ENCODE measurements around the gene RMP24.

Gene RMP24

DNA sequence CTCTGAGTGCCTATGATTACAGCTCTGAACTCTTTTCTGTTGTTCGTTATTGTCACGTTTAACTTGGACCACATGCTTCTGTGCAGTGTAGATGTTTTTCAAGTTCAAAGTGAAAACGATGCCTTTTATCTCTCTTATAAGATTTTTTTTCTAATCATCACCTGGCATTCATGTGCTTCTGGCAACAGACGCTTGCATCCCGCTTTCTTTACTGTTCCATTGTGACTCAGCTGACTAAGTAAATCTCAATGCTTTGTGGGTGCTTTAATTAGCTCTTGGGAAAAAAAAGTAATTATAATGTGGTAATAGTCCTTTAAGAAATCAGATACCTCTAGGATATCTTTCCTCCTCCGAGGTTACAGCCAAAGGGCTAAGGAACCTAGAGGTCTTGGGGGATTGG lies 31.2 kb upstream of the RMP24 start:
- peaks cover 17 to 60% (median 52%) of the 10 kb centered on the region in 3 experiments for H3K36me3 Mint-ChIP-seq (ENCODE audit: insufficient read depth in 1 of 3, low read depth in 3 of 3)
- H3K27me3 Mint-ChIP-seq (ENCODE audit: low read depth) = no peaks in the 10 kb centered on the region
- H3K9me3 ChIP-seq (ENCODE audit: control insufficient read depth, low read depth, low read length) = no peaks in the 10 kb centered on the region
- H3K9ac ChIP-seq (ENCODE audit: extremely low read depth, insufficient read length, low read length) = no peak overlapping the region
- no peak overlapping the region for H4K91ac ChIP-seq (ENCODE audit: insufficient read length, low read depth, low read length)
- no peak overlapping the region for H2BK5ac ChIP-seq (ENCODE audit: insufficient read length, low read length)
- H3K23me2 ChIP-seq (ENCODE audit: insufficient read length, low read depth, low read length, poor library complexity, severe bottlenecking) = no peaks in the 10 kb centered on the region
- peaks cover 21 to 22% of the 10 kb centered on the region in 2 experiments for H3K4me1 Mint-ChIP-seq
- H2BK20ac ChIP-seq (ENCODE audit: low read depth, low read length, poor library complexity, severe bottlenecking) = no peak overlapping the region
- H3K79me1 ChIP-seq (ENCODE audit: insufficient read depth, low read depth, low read length, poor library complexity, severe bottlenecking) = peaks cover 3% of the 10 kb centered on the region
- no peak overlapping the region for H3K4ac ChIP-seq (ENCODE audit: low read depth, low read length)
- no peak overlapping the region for H3T11ph ChIP-seq (ENCODE audit: low read length)
- H4K5ac ChIP-seq (ENCODE audit: insufficient read length, low read depth, low read length) = no peak overlapping the region
- no peak overlapping the region for H3K23ac ChIP-seq (ENCODE audit: insufficient read length, low read depth, low read length)
- H3K79me2 ChIP-seq (ENCODE audit: insufficient read depth, low read length) = no peaks in the 10 kb centered on the region
- no peak overlapping the region for H3K4me2 ChIP-seq (ENCODE audit: insufficient read depth, insufficient read length, low read length)
- no peak overlapping the region for H2BK15ac ChIP-seq (ENCODE audit: low read depth, low read length)
- H4K20me1 ChIP-seq (ENCODE audit: control insufficient read depth, insufficient read depth, insufficient read length) = no peaks in the 10 kb centered on the region
- no peak overlapping the region for H3K56ac ChIP-seq (ENCODE audit: insufficient read length, low read depth, low read length)
- H4K8ac ChIP-seq (replicated peaks; ENCODE audit: insufficient read length, low read depth, low read length) = no peak overlapping the region
- H2AK5ac ChIP-seq (ENCODE audit: insufficient read length, low read length) = no peak overlapping the region
- H3K4me1 ChIP-seq (ENCODE audit: insufficient read depth, low read length) = peaks cover 3% of the 10 kb centered on the region; the same call in 1 of the 2 replicates
- H3K27ac Mint-ChIP-seq = 0 out of 7 replicates have a peak overlapping the region, but pooled peaks of 1 of the 3 experiments have one; percentile 1
- no peak overlapping the region for H3K18ac ChIP-seq (ENCODE audit: insufficient read length, low read depth, low read length)
- no peak overlapping the region for H3K27ac ChIP-seq (ENCODE audit: insufficient read length, low read depth, low read length)
- no peak for DNase-seq
- H3K27me3 ChIP-seq (ENCODE audit: insufficient read depth, low read length) = no peaks in the 10 kb centered on the region
- no peak overlapping the region for H2AFZ ChIP-seq (ENCODE audit: low read length)
- no peak overlapping the region for H3K4me3 Mint-ChIP-seq
- H2BK12ac ChIP-seq (ENCODE audit: insufficient read length, low read depth, low read length) = no peak overlapping the region
- no peak overlapping the region for H3K14ac ChIP-seq (ENCODE audit: insufficient read depth, low read length)
- H3K9me3 Mint-ChIP-seq = no peaks in the 10 kb centered on the region; a peak in 1 of 5 replicates
- no CpG with 5 or more reads among the region's 6 CpGs for WGBS (ENCODE audit: extremely low coverage, insufficient read length, low lambda C conversion rate)
- TF ChIP-seq, protein P1, sequence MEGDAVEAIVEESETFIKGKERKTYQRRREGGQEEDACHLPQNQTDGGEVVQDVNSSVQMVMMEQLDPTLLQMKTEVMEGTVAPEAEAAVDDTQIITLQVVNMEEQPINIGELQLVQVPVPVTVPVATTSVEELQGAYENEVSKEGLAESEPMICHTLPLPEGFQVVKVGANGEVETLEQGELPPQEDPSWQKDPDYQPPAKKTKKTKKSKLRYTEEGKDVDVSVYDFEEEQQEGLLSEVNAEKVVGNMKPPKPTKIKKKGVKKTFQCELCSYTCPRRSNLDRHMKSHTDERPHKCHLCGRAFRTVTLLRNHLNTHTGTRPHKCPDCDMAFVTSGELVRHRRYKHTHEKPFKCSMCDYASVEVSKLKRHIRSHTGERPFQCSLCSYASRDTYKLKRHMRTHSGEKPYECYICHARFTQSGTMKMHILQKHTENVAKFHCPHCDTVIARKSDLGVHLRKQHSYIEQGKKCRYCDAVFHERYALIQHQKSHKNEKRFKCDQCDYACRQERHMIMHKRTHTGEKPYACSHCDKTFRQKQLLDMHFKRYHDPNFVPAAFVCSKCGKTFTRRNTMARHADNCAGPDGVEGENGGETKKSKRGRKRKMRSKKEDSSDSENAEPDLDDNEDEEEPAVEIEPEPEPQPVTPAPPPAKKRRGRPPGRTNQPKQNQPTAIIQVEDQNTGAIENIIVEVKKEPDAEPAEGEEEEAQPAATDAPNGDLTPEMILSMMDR (conservative IDR thresholded peaks at IDR 0.05) = no peak
- no peak overlapping the region for H2BK120ac ChIP-seq (ENCODE audit: low read depth, low read length, poor library complexity, severe bottlenecking)

All from H9 (cell line).